ENCODE measurements around the gene ZNF358.
"Not testable (repeated sequence)": the region's sequence is repeated elsewhere in the genome, so short reads cannot be mapped to it uniquely, and the experiment has no call there.

Gene ZNF358

DNA sequence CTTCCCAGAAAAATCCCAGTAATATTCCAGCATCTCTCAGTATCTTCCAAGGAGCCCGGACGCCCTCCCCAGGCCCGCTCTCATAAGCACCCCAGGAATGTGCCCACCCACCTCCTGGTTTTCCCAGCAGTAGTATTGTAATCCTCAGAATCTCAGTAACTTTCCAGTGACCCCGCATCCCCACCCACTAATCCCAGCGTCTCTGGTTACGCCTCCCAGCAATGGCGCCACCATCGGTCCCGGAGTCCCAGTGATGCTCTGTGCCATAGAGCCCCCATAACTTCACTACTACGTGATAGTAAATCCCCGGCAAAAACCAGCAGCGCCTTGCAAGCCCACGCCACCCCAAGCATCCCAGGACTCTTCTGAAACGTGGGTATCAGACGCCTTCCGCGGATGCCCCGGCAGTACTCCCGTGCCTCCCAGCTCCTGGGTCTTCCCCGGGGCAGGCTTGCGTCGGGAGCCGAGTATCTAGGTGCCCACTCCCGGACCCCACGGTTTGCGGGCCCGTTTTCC, 18.7 kb downstream of the ZNF358 start:
- Histone ChIP-seq H3K4me1 (ENCODE audit: insufficient read depth, poor library complexity, severe bottlenecking) (no peaks in the 10 kb centered on the region), H3K27ac (ENCODE audit: poor library complexity, severe bottlenecking) (peak overlapping the region; percentile 64)
- peak; percentile 47 for ATAC-seq (ENCODE audit: low read depth)

DNA sequence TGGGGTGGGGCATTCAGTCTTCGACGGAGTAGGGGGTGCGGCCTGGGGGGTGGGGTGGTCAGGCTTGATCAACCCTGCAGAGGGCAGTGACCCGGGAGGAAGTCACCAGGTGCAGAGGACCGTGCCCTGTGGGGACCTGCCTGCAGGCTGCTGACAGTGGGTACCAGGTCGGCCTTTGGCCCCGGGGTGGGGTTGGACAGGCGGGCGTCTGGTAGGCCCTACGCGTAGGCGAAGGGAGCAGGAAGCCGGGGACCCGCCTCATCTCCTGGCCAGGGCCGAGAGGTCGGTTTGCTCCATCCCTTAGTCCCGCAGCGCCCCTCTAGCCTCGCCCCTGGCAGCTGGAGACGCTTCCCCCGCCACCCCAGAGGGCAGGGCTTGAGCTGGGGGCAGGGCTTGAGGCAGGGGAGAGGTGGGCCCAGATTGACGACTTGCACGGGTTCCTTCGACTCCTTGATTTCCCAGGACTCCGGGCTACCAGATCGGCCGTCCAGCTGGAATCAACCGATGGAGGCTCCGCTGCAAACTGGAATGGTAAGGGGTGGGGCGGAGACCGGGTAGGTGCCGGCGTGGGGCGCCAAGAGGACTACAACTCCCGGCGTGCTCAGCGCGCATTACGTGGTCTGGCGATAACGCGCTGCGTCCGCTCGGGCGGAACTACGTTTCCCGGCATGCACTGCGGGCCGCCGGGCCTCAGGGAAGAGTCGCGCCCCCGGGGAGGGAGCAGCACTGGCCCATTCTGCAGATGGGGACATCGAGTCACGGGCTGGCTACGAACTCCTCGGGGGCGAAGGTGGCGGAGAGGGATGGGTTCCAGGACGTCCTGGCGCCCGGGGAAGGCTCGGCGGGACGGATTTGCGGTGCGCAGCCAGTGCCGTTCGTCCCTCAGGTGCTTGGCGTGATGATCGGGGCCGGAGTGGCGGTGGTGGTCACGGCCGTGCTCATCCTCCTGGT, 19.4 kb downstream of the ZNF358 start, which contains the start of gene PNPLA6:
Gene PNPLA6 (plus strand): TSS at position 671 of the 951 bp plus-strand sequence. CDS start 72 bp downstream, at position 743.
- Histone ChIP-seq H3K4me3 (ENCODE audit: severe bottlenecking) (peak within 1 kb of the TSS; percentile 49), H3K27ac (ENCODE audit: poor library complexity, severe bottlenecking) (peak within 1 kb of the TSS; percentile 64), H3K4me1 (ENCODE audit: insufficient read depth, poor library complexity, severe bottlenecking) (no peaks in the 10 kb centered on the region), H3K9me3 (ENCODE audit: severe bottlenecking) (no peaks in the 10 kb centered on the region), H3K27me3 (ENCODE audit: insufficient read depth, poor library complexity, severe bottlenecking) (no peaks in the 10 kb centered on the region), H3K36me3 (ENCODE audit: low read depth) (peaks cover 11% of the 10 kb centered on the region; the same call in 1 of the 2 replicates)
- ATAC-seq (ENCODE audit: low read depth) (peak; percentile 77), DNase-seq (ENCODE audit: low spot score) (peak; percentile 92)
- TF ChIP-seq, protein P1, sequence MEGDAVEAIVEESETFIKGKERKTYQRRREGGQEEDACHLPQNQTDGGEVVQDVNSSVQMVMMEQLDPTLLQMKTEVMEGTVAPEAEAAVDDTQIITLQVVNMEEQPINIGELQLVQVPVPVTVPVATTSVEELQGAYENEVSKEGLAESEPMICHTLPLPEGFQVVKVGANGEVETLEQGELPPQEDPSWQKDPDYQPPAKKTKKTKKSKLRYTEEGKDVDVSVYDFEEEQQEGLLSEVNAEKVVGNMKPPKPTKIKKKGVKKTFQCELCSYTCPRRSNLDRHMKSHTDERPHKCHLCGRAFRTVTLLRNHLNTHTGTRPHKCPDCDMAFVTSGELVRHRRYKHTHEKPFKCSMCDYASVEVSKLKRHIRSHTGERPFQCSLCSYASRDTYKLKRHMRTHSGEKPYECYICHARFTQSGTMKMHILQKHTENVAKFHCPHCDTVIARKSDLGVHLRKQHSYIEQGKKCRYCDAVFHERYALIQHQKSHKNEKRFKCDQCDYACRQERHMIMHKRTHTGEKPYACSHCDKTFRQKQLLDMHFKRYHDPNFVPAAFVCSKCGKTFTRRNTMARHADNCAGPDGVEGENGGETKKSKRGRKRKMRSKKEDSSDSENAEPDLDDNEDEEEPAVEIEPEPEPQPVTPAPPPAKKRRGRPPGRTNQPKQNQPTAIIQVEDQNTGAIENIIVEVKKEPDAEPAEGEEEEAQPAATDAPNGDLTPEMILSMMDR (IDR thresholded peaks at IDR 0.05; ENCODE audit: poor library complexity, severe bottlenecking) = no peak

More for the DNA sequence above, 18.7 kb downstream of the ZNF358 start:
- Histone ChIP-seq H3K9me3 (ENCODE audit: severe bottlenecking) (no peaks in the 10 kb centered on the region), H3K27me3 (ENCODE audit: insufficient read depth, poor library complexity, severe bottlenecking) (no peaks in the 10 kb centered on the region), H3K4me3 (ENCODE audit: severe bottlenecking) (peak overlapping the region; percentile 49), H3K36me3 (ENCODE audit: low read depth) (peaks cover 13% of the 10 kb centered on the region; the same call in 1 of the 2 replicates)
- TF ChIP-seq, protein P1 (IDR thresholded peaks at IDR 0.05; ENCODE audit: poor library complexity, severe bottlenecking) = peak; percentile 32
- DNase-seq (ENCODE audit: low spot score) = peak; percentile 70

DNA sequence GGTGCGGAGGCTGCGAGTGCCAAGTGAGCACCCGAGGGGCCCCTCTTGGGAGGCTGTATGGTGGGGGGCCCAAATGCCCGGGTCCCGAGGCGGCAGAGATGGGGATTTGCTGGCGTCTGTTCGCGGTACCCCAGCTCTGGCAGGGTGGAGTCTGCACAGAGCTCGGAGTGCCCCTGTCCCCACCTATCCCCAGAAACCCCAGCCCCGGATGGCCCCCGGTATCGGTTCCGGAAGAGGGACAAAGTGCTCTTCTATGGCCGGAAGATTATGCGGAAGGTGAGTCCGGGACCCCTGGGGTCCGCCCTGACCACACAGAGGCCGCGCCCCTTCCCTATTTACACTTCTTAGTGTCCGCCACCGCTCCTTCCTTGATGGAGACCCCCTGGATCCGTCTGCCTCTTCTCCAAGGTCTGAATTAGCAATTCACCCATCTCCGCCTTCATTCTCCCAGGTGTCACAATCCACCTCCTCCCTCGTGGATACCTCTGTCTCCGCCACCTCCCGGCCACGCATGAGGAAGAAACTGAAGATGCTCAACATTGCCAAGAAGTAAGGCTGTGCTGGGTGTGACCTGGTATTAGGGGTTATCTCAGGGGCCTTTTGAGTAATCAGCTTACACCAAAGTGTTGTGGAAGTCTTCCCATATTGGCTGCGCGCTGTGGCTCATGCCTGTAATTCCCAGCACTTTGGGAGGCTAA, 20.2 kb downstream of the ZNF358 start:
- H3K4me1 ChIP-seq (ENCODE audit: insufficient read depth, poor library complexity, severe bottlenecking) = no peaks in the 10 kb centered on the region
- peak overlapping the region; percentile 64 for H3K27ac ChIP-seq (ENCODE audit: poor library complexity, severe bottlenecking)
- H3K27me3 ChIP-seq (ENCODE audit: insufficient read depth, poor library complexity, severe bottlenecking) = no peaks in the 10 kb centered on the region
- ATAC-seq (ENCODE audit: low read depth) (no peak), DNase-seq (ENCODE audit: low spot score) (no peak)
- peak overlapping the region; percentile 49 for H3K4me3 ChIP-seq (ENCODE audit: severe bottlenecking)
- H3K36me3 ChIP-seq (ENCODE audit: low read depth) = peaks cover 19% of the 10 kb centered on the region; the same call in 1 of the 2 replicates
- H3K9me3 ChIP-seq (ENCODE audit: severe bottlenecking) = no peaks in the 10 kb centered on the region
- TF ChIP-seq, protein P1 (IDR thresholded peaks at IDR 0.05; ENCODE audit: poor library complexity, severe bottlenecking) = no peak

DNA sequence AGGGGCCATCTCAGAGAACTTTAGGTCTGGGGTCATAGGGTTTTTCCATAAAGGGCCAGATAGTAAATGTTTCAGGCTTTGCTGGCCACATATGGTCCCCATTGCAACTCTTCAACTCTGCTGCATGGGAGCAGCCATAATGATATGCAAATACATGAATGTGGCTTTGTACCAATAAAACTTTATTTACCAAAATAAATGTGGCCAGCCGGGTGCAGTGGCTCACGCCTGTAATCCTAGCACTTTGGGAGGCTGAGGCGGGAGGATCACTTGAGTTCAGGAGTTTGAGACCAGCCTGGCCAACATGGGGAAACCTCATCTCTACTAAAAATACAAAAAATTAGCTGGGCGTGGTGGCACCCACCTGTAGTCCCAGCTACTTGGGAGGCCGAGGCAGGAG, 23.1 kb downstream of the ZNF358 start:
- not testable (repeated sequence) for H3K4me1 ChIP-seq (ENCODE audit: insufficient read depth, poor library complexity, severe bottlenecking); H3K4me3 ChIP-seq (ENCODE audit: severe bottlenecking); H3K27me3 ChIP-seq (ENCODE audit: insufficient read depth, poor library complexity, severe bottlenecking); H3K27ac ChIP-seq (ENCODE audit: poor library complexity, severe bottlenecking); ATAC-seq (ENCODE audit: low read depth); H3K9me3 ChIP-seq (ENCODE audit: severe bottlenecking); DNase-seq (ENCODE audit: low spot score)
- H3K36me3 ChIP-seq (ENCODE audit: low read depth) = peaks cover 38% of the 10 kb centered on the region

DNA sequence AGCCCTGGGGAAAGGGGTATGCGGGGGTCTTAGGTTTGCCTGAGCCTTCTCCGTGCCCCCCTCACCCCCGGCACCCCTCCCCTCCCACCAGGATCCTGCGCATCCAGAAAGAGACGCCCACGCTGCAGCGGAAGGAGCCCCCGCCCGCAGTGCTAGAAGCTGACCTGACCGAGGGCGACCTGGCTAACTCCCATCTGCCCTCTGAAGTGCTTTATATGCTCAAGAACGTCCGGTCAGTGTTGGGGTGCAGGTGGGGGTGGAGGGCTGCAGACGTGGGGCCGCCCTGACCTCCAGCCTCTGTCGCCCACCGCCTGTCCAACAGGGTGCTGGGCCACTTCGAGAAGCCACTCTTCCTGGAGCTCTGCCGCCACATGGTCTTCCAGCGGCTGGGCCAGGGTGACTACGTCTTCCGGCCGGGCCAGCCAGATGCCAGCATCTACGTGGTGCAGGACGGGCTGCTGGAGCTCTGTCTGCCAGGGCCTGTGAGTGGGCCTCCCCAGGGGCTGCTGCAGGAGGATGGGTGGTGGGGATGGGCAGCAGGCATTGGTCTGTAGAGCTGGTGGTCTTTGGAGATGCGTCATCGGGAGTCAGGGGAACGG, 24.0 kb downstream of the ZNF358 start:
- no peak overlapping the region for H3K27ac ChIP-seq (ENCODE audit: poor library complexity, severe bottlenecking)
- H3K4me1 ChIP-seq (ENCODE audit: insufficient read depth, poor library complexity, severe bottlenecking) = no peaks in the 10 kb centered on the region
- no peak overlapping the region for H3K4me3 ChIP-seq (ENCODE audit: severe bottlenecking)
- no peaks in the 10 kb centered on the region for H3K9me3 ChIP-seq (ENCODE audit: severe bottlenecking)
- TF ChIP-seq, protein P1 (IDR thresholded peaks at IDR 0.05; ENCODE audit: poor library complexity, severe bottlenecking) = no peak
- ATAC-seq (ENCODE audit: low read depth) (no peak), DNase-seq (ENCODE audit: low spot score) (peak; percentile 54)
- no peaks in the 10 kb centered on the region for H3K27me3 ChIP-seq (ENCODE audit: insufficient read depth, poor library complexity, severe bottlenecking)
- peaks cover 38% of the 10 kb centered on the region for H3K36me3 ChIP-seq (ENCODE audit: low read depth)
